Measurements from ENCODE around the gene LAD1.

Gene LAD1

DNA sequence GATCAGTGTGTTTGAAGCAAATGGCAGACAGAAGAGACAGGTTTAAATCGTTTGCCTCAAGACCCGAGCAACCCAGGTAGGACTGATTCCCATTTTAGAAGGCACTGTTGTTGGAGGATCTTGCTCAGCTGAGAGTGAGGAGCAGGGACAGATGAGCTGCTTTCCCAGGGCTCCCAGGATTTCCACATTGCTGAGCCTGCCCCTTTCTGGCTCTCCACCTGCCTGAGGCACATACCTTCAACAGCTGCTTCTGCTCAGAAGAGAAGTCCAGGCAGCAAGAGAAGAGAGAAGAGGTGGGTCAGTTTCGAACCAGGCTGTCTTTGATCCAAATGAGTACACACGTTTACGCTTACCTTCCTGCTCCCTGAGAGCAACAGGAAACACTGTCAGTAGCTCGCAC lies 27.3 kb downstream of the LAD1 start:
- no peak for DNase-seq
- peaks cover 33% of the 10 kb centered on the region for H3K27me3 ChIP-seq (replicated peaks)
- no peak overlapping the region for H3K27ac ChIP-seq
- in situ Hi-C loops (cut with HindIII; ENCODE audit: low pct_ligation_motif_present, low sequenced_read_pairs): no loop called here
- no peak overlapping the region for H3K4me3 ChIP-seq (ENCODE audit: low read depth, low read length)
- TF ChIP-seq, protein P1, sequence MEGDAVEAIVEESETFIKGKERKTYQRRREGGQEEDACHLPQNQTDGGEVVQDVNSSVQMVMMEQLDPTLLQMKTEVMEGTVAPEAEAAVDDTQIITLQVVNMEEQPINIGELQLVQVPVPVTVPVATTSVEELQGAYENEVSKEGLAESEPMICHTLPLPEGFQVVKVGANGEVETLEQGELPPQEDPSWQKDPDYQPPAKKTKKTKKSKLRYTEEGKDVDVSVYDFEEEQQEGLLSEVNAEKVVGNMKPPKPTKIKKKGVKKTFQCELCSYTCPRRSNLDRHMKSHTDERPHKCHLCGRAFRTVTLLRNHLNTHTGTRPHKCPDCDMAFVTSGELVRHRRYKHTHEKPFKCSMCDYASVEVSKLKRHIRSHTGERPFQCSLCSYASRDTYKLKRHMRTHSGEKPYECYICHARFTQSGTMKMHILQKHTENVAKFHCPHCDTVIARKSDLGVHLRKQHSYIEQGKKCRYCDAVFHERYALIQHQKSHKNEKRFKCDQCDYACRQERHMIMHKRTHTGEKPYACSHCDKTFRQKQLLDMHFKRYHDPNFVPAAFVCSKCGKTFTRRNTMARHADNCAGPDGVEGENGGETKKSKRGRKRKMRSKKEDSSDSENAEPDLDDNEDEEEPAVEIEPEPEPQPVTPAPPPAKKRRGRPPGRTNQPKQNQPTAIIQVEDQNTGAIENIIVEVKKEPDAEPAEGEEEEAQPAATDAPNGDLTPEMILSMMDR (IDR thresholded peaks at IDR 0.05; ENCODE audit: low read depth, low read length, missing control alignments): no peak
- no peaks in the 10 kb centered on the region for H3K36me3 ChIP-seq (replicated peaks)

DNA sequence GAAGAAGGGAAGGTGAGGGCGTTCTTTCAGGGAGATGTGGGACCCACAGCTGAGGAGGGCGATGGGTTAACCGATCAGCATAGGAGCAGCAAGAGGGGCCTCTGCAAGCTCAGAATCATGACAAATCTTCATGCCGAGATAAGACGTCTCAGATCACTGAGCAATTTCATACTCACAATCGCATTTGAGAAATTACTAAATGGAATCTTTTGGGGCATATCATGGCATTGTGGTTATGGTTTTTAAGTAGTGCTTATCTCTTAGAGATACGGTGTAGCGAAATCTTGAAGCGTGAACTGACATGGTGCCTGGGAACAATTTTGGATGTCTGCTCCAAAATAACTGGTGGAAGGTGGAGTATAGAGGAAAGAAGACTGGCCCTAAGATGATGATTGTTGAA lies 27.8 kb downstream of the LAD1 start:
- Histone ChIP-seq H3K4me3 (ENCODE audit: low read depth, low read length) (no peak overlapping the region), H3K36me3 (replicated peaks) (no peaks in the 10 kb centered on the region), H3K27ac (no peak overlapping the region), H3K27me3 (replicated peaks) (peaks cover 28% of the 10 kb centered on the region)
- TF ChIP-seq, protein P1 (IDR thresholded peaks at IDR 0.05; ENCODE audit: low read depth, low read length, missing control alignments): no peak
- no peak for DNase-seq
- in situ Hi-C loops (cut with HindIII; ENCODE audit: low pct_ligation_motif_present, low sequenced_read_pairs): no loop called here

DNA sequence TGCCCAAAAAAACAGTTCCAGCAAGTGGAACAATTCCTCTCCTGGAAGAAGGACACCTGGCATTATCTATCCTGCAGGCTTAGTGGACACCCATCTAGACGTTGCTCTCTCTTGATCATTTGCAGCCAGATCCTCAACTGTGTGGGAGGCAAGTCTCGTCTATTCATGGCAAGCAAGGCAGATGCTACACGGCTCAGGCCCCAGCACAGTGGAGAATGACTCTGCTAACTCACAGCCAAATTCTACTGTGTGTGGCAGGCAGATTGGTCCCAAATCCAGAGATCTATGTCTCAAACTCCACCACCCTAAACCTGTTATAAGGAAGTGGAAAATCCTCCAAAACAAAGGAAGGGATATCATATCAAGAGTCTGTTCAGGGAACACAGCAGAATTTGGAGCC lies 28.6 kb downstream of the LAD1 start:
- no peak for DNase-seq
- Histone ChIP-seq H3K27me3 (replicated peaks) (peaks cover 28% of the 10 kb centered on the region), H3K4me3 (ENCODE audit: low read depth, low read length) (no peak overlapping the region), H3K36me3 (replicated peaks) (no peaks in the 10 kb centered on the region), H3K27ac (no peak overlapping the region)
- TF ChIP-seq, protein P1 (IDR thresholded peaks at IDR 0.05; ENCODE audit: low read depth, low read length, missing control alignments): no peak
- in situ Hi-C loops (cut with HindIII; ENCODE audit: low pct_ligation_motif_present, low sequenced_read_pairs): no loop called here

DNA sequence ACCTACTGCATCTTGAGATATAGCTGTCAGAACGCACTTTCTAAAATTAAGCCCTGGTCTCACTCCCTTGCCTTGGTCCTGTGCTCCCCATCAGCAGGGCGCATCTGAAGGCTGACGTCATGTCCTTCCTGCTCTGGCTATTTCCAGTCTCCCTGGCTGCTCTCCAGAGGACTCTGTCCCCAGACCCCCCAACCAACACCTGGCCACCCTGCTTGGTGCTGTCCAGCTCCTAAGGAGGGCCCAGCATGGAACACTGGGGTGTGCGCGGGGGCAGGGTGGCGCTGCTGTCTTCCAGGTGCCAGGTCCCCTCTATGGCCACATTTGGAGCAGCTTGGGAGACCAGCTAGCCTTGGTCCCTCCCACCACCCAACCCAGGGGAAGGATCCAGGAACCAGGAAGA lies 29.9 kb downstream of the LAD1 start:
- Histone ChIP-seq H3K27ac (no peak overlapping the region), H3K4me3 (ENCODE audit: low read depth, low read length) (no peak overlapping the region), H3K36me3 (replicated peaks) (no peaks in the 10 kb centered on the region), H3K27me3 (replicated peaks) (peaks cover 22% of the 10 kb centered on the region)
- in situ Hi-C loops (cut with HindIII; ENCODE audit: low pct_ligation_motif_present, low sequenced_read_pairs): no loop called here
- no peak for DNase-seq
- TF ChIP-seq, protein P1 (IDR thresholded peaks at IDR 0.05; ENCODE audit: low read depth, low read length, missing control alignments): no peak

DNA sequence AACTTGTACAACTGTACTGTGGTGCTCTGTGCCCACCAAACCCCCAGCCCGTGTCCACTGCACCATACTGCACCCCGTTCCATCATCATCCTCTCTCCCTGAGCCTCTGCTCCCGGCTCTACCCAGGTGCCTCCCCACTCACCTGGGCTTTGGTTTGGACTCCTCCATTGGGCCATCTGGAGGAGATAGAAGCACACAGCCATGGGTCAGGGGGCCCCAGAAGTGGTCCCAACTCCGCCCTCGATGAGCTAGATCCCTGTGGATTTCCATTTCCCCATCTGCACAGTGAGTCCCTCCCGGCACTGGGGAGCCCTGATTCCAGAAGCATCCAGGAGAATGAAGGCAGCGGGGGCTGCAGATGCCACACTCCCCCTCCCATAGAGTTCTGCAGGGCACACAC lies 32.4 kb downstream of the LAD1 start:
- in situ Hi-C loops (cut with HindIII; ENCODE audit: low pct_ligation_motif_present, low sequenced_read_pairs): no loop called here
- Histone ChIP-seq H3K4me3 (ENCODE audit: low read depth, low read length) (no peak overlapping the region), H3K27me3 (replicated peaks) (peaks cover 6% of the 10 kb centered on the region), H3K36me3 (replicated peaks) (no peaks in the 10 kb centered on the region), H3K27ac (no peak overlapping the region)
- TF ChIP-seq, protein P1 (IDR thresholded peaks at IDR 0.05; ENCODE audit: low read depth, low read length, missing control alignments): no peak
- DNase-seq: no peak

DNA sequence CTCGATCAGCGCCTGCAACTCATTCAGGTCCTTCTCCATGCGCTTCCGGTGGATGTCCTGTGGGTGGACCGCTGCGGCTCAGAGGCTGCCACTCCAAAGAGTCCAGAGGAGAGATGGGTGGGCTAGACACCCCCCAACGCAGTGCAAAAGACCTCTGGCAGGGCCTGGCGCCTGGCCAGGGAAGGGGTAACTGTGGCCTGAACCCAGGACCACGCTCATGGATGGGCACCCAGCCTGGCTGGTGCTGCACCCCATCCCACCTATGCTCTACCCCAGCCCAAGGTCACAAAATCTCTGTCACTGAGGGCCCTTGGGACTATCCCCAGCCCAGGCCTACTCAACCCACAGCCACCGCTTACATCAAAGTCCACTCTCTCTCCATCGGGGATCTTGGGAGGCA lies 33.9 kb downstream of the LAD1 start:
- no peak for DNase-seq
- TF ChIP-seq, protein P1 (IDR thresholded peaks at IDR 0.05; ENCODE audit: low read depth, low read length, missing control alignments): no peak
- Histone ChIP-seq H3K36me3 (replicated peaks) (no peaks in the 10 kb centered on the region), H3K27me3 (replicated peaks) (no peaks in the 10 kb centered on the region), H3K27ac (no peak overlapping the region), H3K4me3 (ENCODE audit: low read depth, low read length) (no peak overlapping the region)
- in situ Hi-C loops (cut with HindIII; ENCODE audit: low pct_ligation_motif_present, low sequenced_read_pairs): no loop called here
